AG04450 (cell line): ENCODE measurements around the gene DNAAF1. TPM values are rescaled to one million over a fixed set of nuclear protein-coding genes. Genes with fewer than 3 reads are reported as not detected.

Experiments used
- CTCF ChIA-PET: fragments of 300-600, 350-600 bp; formaldehyde crosslinking; extraction: SDS; loops from one replicate; lab custom pipeline; 2022; ENCODE audit warnings: antibody characterized with exemption, inconsistent platforms; lab: Charles Lee
- POLR2A ChIA-PET: fragments of 350-600 bp; formaldehyde crosslinking; extraction: SDS; loops from one replicate; lab custom pipeline; 2021; ENCODE audit warnings: antibody characterized with exemption, inconsistent platforms; lab: Yijun Ruan, JAX
- DNase-seq: peaks from one replicate; pipeline ENCODE4 v3.0.0-alpha.2; 2011; ENCODE audit warnings: low read depth, low spot score
- H3K27ac ChIP-seq: one replicate; pipeline ENCODE4 v1.5.1; 2012; ENCODE audit warnings: low read depth, low read length, control low read depth
- H3K27me3 ChIP-seq: one replicate; pipeline ENCODE4 v1.6.0; 2012; ENCODE audit warnings: low read length; ENCODE audit not compliant: control insufficient read depth, insufficient read depth
- H3K4me3 ChIP-seq: 2 replicates; pipeline ENCODE4 v1.5.1; 2011; ENCODE audit warnings: mild to moderate bottlenecking, low read depth, low read length, control low read depth
- H3K9me3 ChIP-seq: 2 replicates; pipeline ENCODE4 v1.5.1; 2012; ENCODE audit warnings: low read length; ENCODE audit not compliant: control insufficient read depth, insufficient read depth
- polyA plus RNA-seq: library from polyadenylated mRNA; depleted of rRNA; stranded (reverse); fragments of >200 nt; gene quantifications from 2 replicates; pipeline ENCODE4 v1.2.3, GENCODE V29; 2011
- TF ChIP-seq, protein P1 (sequence below): IDR thresholded peaks from 2 replicates; pipeline ENCODE4 v1.5.1; 2011; ENCODE audit warnings: low read depth, low read length, control low read depth, inconsistent platforms

Gene DNAAF1
- polyA plus RNA-seq, 1 experiment: not detected

DNA sequence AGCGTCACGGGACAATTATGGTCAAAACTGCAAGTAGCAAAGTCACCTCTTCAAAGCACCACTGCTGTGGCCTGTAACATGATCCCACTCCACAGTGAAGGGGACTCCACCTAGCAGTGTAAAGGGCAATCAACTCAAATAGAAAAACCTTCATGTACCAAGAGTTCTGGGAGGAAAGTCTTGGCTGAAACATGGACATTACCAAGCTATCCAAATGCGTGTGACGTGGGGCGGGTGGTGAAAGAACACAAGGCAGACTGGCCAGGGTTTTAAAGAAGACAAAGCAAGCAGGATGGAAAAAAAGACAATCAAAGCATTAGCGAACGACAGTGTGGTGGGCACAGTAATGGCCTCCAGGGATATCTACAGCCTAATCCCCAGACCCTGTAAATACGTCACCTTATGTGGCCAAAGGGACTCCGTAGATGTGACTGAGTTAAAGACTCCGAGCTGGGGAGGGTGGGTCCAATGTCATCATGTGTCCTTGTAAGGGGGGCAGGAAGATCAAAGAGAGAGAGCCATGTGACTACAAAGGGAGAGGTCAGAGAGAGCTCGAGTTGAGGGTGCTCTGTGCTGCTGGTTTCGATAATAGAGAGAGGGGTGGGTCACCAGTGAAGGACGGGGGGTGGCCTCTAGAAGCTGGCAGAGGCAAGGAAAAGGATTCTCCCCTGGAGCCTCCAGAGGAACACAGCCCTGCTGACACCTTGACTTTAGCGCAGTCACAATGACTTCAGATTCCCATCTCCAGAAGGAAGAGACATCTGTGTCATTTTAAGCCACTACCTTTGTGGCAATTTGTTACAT is 6.1 kb upstream of the DNAAF1 start:
- H3K27ac ChIP-seq: no peak overlapping the region
- CTCF ChIA-PET: interaction anchor here (0.9 to 1.3 kb wide), 3 partner anchors 22 to 37 kb away, joined by 3 to 4 read pairs (median 4); partner anchors contain the start of gene MBTPS1

DNA sequence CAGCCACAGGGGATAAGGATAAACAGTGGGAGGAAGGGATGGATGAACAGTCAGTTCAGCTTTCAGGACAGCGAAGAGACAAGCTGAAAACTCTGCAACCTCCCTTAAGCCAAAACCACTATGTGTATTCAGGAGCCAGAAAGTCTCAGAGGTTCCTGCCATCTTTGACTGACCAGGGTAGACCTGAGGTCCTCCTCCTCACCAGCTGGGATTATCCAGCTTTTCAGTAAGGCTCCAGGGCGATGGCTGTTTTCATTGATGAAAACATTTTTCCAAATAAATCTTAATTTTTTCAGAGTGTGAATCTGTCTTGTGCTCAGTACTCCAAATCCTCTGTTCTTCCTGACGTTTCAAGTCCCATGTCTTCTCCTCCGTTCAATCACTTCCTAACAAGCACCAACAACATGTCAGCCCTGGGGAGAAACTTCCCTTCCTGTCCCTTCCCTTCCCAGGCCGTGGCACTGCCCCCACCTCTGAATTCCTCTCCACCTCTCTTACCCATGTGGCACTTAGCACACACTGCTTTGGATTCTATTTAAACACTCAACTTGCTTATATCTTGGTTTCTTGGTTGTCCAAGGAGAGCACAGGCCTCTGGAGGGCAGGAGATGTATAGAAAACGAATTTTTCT is 5.4 kb upstream of the DNAAF1 start:
- ChIA-PET CTCF (interaction anchor here (1.0 kb wide), 1 partner anchor 35 kb away, joined by 4 read pairs; no protein-coding TSS in a partner anchor), POLR2A (interaction anchor here (0.5 kb wide), 1 partner anchor 9 kb away, joined by 5 read pairs; no protein-coding TSS in a partner anchor)
- TF ChIP-seq, protein P1, sequence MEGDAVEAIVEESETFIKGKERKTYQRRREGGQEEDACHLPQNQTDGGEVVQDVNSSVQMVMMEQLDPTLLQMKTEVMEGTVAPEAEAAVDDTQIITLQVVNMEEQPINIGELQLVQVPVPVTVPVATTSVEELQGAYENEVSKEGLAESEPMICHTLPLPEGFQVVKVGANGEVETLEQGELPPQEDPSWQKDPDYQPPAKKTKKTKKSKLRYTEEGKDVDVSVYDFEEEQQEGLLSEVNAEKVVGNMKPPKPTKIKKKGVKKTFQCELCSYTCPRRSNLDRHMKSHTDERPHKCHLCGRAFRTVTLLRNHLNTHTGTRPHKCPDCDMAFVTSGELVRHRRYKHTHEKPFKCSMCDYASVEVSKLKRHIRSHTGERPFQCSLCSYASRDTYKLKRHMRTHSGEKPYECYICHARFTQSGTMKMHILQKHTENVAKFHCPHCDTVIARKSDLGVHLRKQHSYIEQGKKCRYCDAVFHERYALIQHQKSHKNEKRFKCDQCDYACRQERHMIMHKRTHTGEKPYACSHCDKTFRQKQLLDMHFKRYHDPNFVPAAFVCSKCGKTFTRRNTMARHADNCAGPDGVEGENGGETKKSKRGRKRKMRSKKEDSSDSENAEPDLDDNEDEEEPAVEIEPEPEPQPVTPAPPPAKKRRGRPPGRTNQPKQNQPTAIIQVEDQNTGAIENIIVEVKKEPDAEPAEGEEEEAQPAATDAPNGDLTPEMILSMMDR: no peak
- no peak overlapping the region for H3K4me3 ChIP-seq
- no peaks in the 10 kb centered on the region for H3K27me3 ChIP-seq
- H3K9me3 ChIP-seq: no peaks in the 10 kb centered on the region; the same call in 1 of the 2 replicates
- H3K27ac ChIP-seq: no peak overlapping the region
- DNase-seq: no peak

More for the DNA sequence above, 6.1 kb upstream of the DNAAF1 start:
- POLR2A ChIA-PET: interaction anchor here (0.5 kb wide), 1 partner anchor 10 kb away, joined by 5 read pairs; no protein-coding TSS in a partner anchor
- no peak for DNase-seq
- no peaks in the 10 kb centered on the region for H3K27me3 ChIP-seq
- no peak overlapping the region for H3K4me3 ChIP-seq
- TF ChIP-seq, protein P1: no peak
- H3K9me3 ChIP-seq: no peaks in the 10 kb centered on the region; the same call in 1 of the 2 replicates

DNA sequence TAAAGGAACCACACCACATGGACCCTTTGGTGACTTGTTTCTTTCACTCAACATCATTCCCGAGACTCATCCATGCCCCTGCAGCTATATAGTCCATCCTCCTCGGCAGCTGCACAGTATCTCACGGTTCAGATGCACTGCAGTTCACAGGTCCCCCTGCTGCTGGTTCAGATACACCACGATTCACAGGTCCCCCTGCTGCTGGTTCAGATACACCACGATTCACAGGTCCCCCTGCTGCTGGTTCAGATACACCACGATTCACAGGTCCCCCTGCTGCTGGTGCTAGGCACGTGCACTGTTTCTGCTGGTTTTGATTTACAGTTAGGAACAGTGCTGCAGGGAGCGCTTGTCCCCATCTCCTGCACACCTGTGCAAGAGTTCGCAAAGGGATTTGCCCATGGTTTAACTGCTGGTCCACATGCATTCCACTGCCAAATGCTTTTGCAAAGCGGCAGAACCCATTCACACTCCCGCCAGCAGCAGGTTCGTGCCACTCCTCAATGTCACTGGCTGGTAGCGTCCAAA is 3.9 kb upstream of the DNAAF1 start:
- ChIA-PET CTCF (no interaction called here), POLR2A (interaction anchor here (0.8 kb wide), 1 partner anchor 83 kb away, joined by 5 read pairs; no protein-coding TSS in a partner anchor)
- no peak for DNase-seq

DNA sequence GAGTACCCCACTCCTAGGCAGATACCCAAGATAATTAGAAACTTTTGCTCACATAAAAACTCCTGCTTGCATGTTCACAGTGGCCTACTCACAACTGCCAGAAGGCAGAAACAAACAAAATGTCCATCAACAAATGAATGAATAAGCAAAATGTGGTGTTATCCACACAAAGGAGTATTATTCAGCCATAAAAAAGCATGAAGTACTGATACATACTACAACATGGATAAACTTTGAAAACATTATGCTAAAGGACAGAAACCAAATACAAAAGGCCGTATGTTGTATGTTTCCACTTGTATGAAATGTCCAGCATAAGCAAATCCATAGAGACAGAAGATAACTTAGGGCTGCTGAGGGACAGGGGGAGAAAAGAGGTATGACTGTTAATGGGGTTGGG is 2.0 kb upstream of the DNAAF1 start:
- TF ChIP-seq, protein P1: no peak
- Histone ChIP-seq H3K27ac (no peak overlapping the region), H3K4me3 (no peak overlapping the region), H3K9me3 (no peaks in the 10 kb centered on the region; the same call in 1 of the 2 replicates), H3K27me3 (peaks cover 7% of the 10 kb centered on the region)
- POLR2A ChIA-PET: no interaction called here
- CTCF ChIA-PET: interaction anchor here (0.9 kb wide), 1 partner anchor 11 kb away, joined by 3 read pairs; no protein-coding TSS in a partner anchor
- no peak for DNase-seq

More for the DNA sequence above, 3.9 kb upstream of the DNAAF1 start:
- Histone ChIP-seq H3K27ac (no peak overlapping the region), H3K4me3 (no peak overlapping the region), H3K9me3 (no peaks in the 10 kb centered on the region; the same call in 1 of the 2 replicates), H3K27me3 (peaks cover under 1% of the 10 kb centered on the region)
- TF ChIP-seq, protein P1: no peak
